H9 (cell line): ENCODE measurements around the gene MUL1. TPM values are rescaled to one million over a fixed set of nuclear protein-coding genes. Genes with fewer than 3 reads are reported as not detected.

Experiments
- DNase-seq: peaks from one replicate; pipeline ENCODE4 v3.0.0-alpha.2; 2017
- H2AFZ ChIP-seq: one replicate; pipeline ENCODE4 v1.6.1; 2013; ENCODE audit warnings: mild to moderate bottlenecking, low read length, control low read depth, moderate library complexity
- H2AK5ac ChIP-seq: 2 replicates; pipeline ENCODE4 v1.6.1; 2013; ENCODE audit warnings: low read length, control low read depth, mixed read lengths; ENCODE audit not compliant: insufficient read length
- H2BK120ac ChIP-seq: one replicate; pipeline ENCODE4 v1.6.1; 2013; ENCODE audit warnings: low read depth, mild to moderate bottlenecking, low read length, control low read depth, inconsistent platforms; ENCODE audit not compliant: poor library complexity, severe bottlenecking
- H2BK12ac ChIP-seq: 2 replicates; pipeline ENCODE4 v1.6.1; 2013; ENCODE audit warnings: low read length, control low read depth, mixed read lengths, low read depth; ENCODE audit not compliant: insufficient read length
- H2BK15ac ChIP-seq: 2 replicates; pipeline ENCODE4 v1.6.1; 2013; ENCODE audit warnings: low read depth, low read length, control low read depth
- H2BK20ac ChIP-seq: one replicate; pipeline ENCODE4 v1.6.1; 2013; ENCODE audit warnings: low read depth, mild to moderate bottlenecking, low read length, control low read depth, inconsistent platforms; ENCODE audit not compliant: poor library complexity, severe bottlenecking
- H2BK5ac ChIP-seq: 2 replicates; pipeline ENCODE4 v1.6.1; 2013; ENCODE audit warnings: low read length, control low read depth, mixed read lengths; ENCODE audit not compliant: insufficient read length
- H3K14ac ChIP-seq: 2 replicates; pipeline ENCODE4 v1.6.1; 2013; ENCODE audit warnings: low read length, control low read depth; ENCODE audit not compliant: insufficient read depth
- H3K18ac ChIP-seq: 2 replicates; pipeline ENCODE4 v1.6.1; 2013; ENCODE audit warnings: low read depth, mild to moderate bottlenecking, mixed read lengths, low read length, control low read depth; ENCODE audit not compliant: insufficient read length
- H3K23ac ChIP-seq: 2 replicates; pipeline ENCODE4 v1.6.1; 2013; ENCODE audit warnings: low read length, control low read depth, mixed read lengths, low read depth; ENCODE audit not compliant: insufficient read length
- H3K23me2 ChIP-seq: 2 replicates; pipeline ENCODE4 v1.6.1; 2013; ENCODE audit warnings: low read depth, mild to moderate bottlenecking, mixed read lengths, low read length, control low read depth; ENCODE audit not compliant: insufficient read length, poor library complexity, severe bottlenecking
- H3K27ac ChIP-seq: 2 replicates; pipeline ENCODE4 v1.5.1; 2013; ENCODE audit warnings: low read length, control low read depth, mixed read lengths, low read depth; ENCODE audit not compliant: insufficient read length
- H3K27me3 ChIP-seq: 2 replicates; pipeline ENCODE4 v1.6.1; 2013; ENCODE audit warnings: low read length, control low read depth, inconsistent platforms; ENCODE audit not compliant: insufficient read depth
- H3K4ac ChIP-seq: 2 replicates; pipeline ENCODE4 v1.6.1; 2013; ENCODE audit warnings: low read depth, mild to moderate bottlenecking, control low read depth, inconsistent platforms, low read length, moderate library complexity
- H3K4me1 ChIP-seq: 2 replicates; pipeline ENCODE4 v1.6.1; 2013; ENCODE audit warnings: low read length, control low read depth, inconsistent platforms; ENCODE audit not compliant: insufficient read depth
- H3K4me2 ChIP-seq: 2 replicates; pipeline ENCODE4 v1.6.1; 2013; ENCODE audit warnings: low read length, control low read depth, mixed read lengths; ENCODE audit not compliant: insufficient read length, insufficient read depth
- H3K56ac ChIP-seq: 2 replicates; pipeline ENCODE4 v1.6.1; 2013; ENCODE audit warnings: low read depth, mild to moderate bottlenecking, mixed read lengths, low read length, control low read depth; ENCODE audit not compliant: insufficient read length
- H3K79me1 ChIP-seq: 2 replicates; pipeline ENCODE4 v1.6.1; 2013; ENCODE audit warnings: low read depth, mild to moderate bottlenecking, moderate library complexity, low read length, control low read depth, inconsistent platforms; ENCODE audit not compliant: insufficient read depth, poor library complexity, severe bottlenecking
- H3K79me2 ChIP-seq: 2 replicates; pipeline ENCODE4 v1.6.1; 2013; ENCODE audit warnings: low read length, control low read depth, inconsistent platforms; ENCODE audit not compliant: insufficient read depth
- H3K9ac ChIP-seq: 2 replicates; pipeline ENCODE4 v1.6.1; 2013; ENCODE audit warnings: low read length, control low read depth, mixed read lengths; ENCODE audit not compliant: insufficient read length; ENCODE audit errors: extremely low read depth
- H3K9me3 ChIP-seq: one replicate; pipeline ENCODE4 v1.6.1; 2013; ENCODE audit warnings: low read depth, low read length, inconsistent platforms; ENCODE audit not compliant: control insufficient read depth
- H3T11ph ChIP-seq: one replicate; pipeline ENCODE4 v1.6.1; 2013; ENCODE audit warnings: mild to moderate bottlenecking, low read length, control low read depth, inconsistent platforms
- H4K20me1 ChIP-seq: one replicate; pipeline ENCODE4 v1.6.1; 2013; ENCODE audit not compliant: control insufficient read depth, insufficient read length, insufficient read depth
- H4K5ac ChIP-seq: 2 replicates; pipeline ENCODE4 v1.6.1; 2013; ENCODE audit warnings: low read depth, mild to moderate bottlenecking, mixed read lengths, low read length, control low read depth; ENCODE audit not compliant: insufficient read length
- H4K8ac ChIP-seq: replicated peaks from 2 replicates; pipeline ENCODE4 v1.6.1; 2013; ENCODE audit warnings: low read length, control low read depth, mixed read lengths, low read depth; ENCODE audit not compliant: insufficient read length
- H4K91ac ChIP-seq: 2 replicates; pipeline ENCODE4 v1.6.1; 2013; ENCODE audit warnings: low read depth, mild to moderate bottlenecking, moderate library complexity, mixed read lengths, low read length, control low read depth; ENCODE audit not compliant: insufficient read length
- H3K27ac Mint-ChIP-seq, 3 experiments: 2 replicates in 2 of 3; 3 replicates in 1 of 3; pipeline ENCODE4 v1.8.0; 2020 to 2021; ENCODE audit warnings: mixed read lengths in 3 of 3, mild to moderate bottlenecking in 1 of 3, moderate library complexity in 1 of 3
- H3K27me3 Mint-ChIP-seq: 2 replicates; pipeline ENCODE4 v1.8.0; 2021; ENCODE audit warnings: low read depth, mild to moderate bottlenecking, moderate library complexity, mixed read lengths
- H3K36me3 Mint-ChIP-seq, 3 experiments: 2 replicates in 2 of 3; 3 replicates in 1 of 3; pipeline ENCODE4 v1.8.0; 2020 to 2021; ENCODE audit warnings: low read depth in 3 of 3, mixed read lengths in 3 of 3; ENCODE audit not compliant: insufficient read depth in 1 of 3
- H3K4me1 Mint-ChIP-seq, 2 experiments: 2 replicates each; pipeline ENCODE4 v1.8.0; 2020; ENCODE audit warnings: mixed read lengths in 2 of 2
- H3K4me3 Mint-ChIP-seq, 2 experiments: 2 replicates in 1 of 2; 3 replicates in 1 of 2; pipeline ENCODE4 v1.8.0; 2020 to 2021; ENCODE audit warnings: mild to moderate bottlenecking in 2 of 2, mixed read lengths in 2 of 2, moderate library complexity in 1 of 2
- H3K9me3 Mint-ChIP-seq, 2 experiments: 2 replicates in 1 of 2; 3 replicates in 1 of 2; pipeline ENCODE4 v1.8.0; 2020; ENCODE audit warnings: mild to moderate bottlenecking in 2 of 2, mixed read lengths in 2 of 2, moderate library complexity in 1 of 2
- WGBS: extraction: QIAGEN DNeasy Blood & Tissue Kit; methylation state at CpG from one replicate; pipeline ENCODE4 v1.1.7; 2013; ENCODE audit warnings: missing lambda C conversion rate, low lambda C conversion rate, mixed read lengths; ENCODE audit not compliant: insufficient read length; ENCODE audit errors: extremely low coverage; 5-methylcytosine and 5-hydroxymethylcytosine counted together
- total RNA-seq: library from RNA; stranded (reverse); gene quantifications from 2 replicates; pipeline ENCODE4 v1.2.1, GENCODE V29; 2021
- TF ChIP-seq, protein P1 (sequence below): fragments of 200-600 bp; sonication (generic); conservative IDR thresholded peaks from 3 replicates; pipeline ENCODE4 v1.8.0; 2021; ENCODE audit warnings: antibody characterized with exemption, mild to moderate bottlenecking

MUL1 gene
- total RNA-seq, 1 experiment from 2014 or later = 27.1 TPM

GRCh38 chr1:20538760-20539551 lies 31.0 kb upstream of the MUL1 start:
- no peak overlapping the region for H3K4ac ChIP-seq
- H3K79me1 ChIP-seq = no peaks in the 10 kb centered on the region
- no peak overlapping the region for H2BK15ac ChIP-seq
- WGBS = no CpG with 5 or more reads among the region's 3 CpGs
- TF ChIP-seq, protein P1, sequence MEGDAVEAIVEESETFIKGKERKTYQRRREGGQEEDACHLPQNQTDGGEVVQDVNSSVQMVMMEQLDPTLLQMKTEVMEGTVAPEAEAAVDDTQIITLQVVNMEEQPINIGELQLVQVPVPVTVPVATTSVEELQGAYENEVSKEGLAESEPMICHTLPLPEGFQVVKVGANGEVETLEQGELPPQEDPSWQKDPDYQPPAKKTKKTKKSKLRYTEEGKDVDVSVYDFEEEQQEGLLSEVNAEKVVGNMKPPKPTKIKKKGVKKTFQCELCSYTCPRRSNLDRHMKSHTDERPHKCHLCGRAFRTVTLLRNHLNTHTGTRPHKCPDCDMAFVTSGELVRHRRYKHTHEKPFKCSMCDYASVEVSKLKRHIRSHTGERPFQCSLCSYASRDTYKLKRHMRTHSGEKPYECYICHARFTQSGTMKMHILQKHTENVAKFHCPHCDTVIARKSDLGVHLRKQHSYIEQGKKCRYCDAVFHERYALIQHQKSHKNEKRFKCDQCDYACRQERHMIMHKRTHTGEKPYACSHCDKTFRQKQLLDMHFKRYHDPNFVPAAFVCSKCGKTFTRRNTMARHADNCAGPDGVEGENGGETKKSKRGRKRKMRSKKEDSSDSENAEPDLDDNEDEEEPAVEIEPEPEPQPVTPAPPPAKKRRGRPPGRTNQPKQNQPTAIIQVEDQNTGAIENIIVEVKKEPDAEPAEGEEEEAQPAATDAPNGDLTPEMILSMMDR = no peak
- H3K9me3 ChIP-seq = no peaks in the 10 kb centered on the region
- no peak overlapping the region for H3K9ac ChIP-seq
- no peak overlapping the region for H3K4me2 ChIP-seq
- H2AK5ac ChIP-seq = no peak overlapping the region
- H3K27ac Mint-ChIP-seq = no peak overlapping the region
- H3K23ac ChIP-seq = no peak overlapping the region
- H3K4me1 Mint-ChIP-seq = peaks cover 0 to 3% of the 10 kb centered on the region in 2 experiments; a peak in 3 of 4 replicates
- no peaks in the 10 kb centered on the region for H3K79me2 ChIP-seq
- no peak overlapping the region for H4K5ac ChIP-seq
- no peak for DNase-seq
- no peaks in the 10 kb centered on the region for H3K9me3 Mint-ChIP-seq
- H3K56ac ChIP-seq = no peak overlapping the region
- no peak overlapping the region for H2BK20ac ChIP-seq
- H3K14ac ChIP-seq = no peak overlapping the region
- H4K20me1 ChIP-seq = no peaks in the 10 kb centered on the region
- H3T11ph ChIP-seq = no peak overlapping the region
- H4K8ac ChIP-seq = no peak overlapping the region
- H2BK120ac ChIP-seq = no peak overlapping the region
- peaks cover 91% of the 10 kb centered on the region for H3K27me3 Mint-ChIP-seq
- H3K36me3 Mint-ChIP-seq = no peaks in the 10 kb centered on the region
- no peak overlapping the region for H4K91ac ChIP-seq
- H3K27ac ChIP-seq = no peak overlapping the region
- H2BK5ac ChIP-seq = no peak overlapping the region
- no peak overlapping the region for H2BK12ac ChIP-seq
- H2AFZ ChIP-seq = no peak overlapping the region
- no peak overlapping the region for H3K4me3 Mint-ChIP-seq
- H3K27me3 ChIP-seq = peaks cover 2% of the 10 kb centered on the region; the same call in 1 of the 2 replicates
- H3K18ac ChIP-seq = no peak overlapping the region
- H3K23me2 ChIP-seq = no peaks in the 10 kb centered on the region
- no peaks in the 10 kb centered on the region for H3K4me1 ChIP-seq
